Aortic smooth muscle cell (primary cell): ENCODE data around the gene PDLIM1. TPM values are rescaled to one million over a fixed set of nuclear protein-coding genes. Genes with fewer than 3 reads are reported as not detected.

ENCODE experiments used
- total RNA-seq: library from RNA; depleted of rRNA; stranded (reverse); fragments of >200 nt; gene quantifications from 2 replicates; pipeline ENCODE4 v1.2.3, GENCODE V29; 2014

Gene PDLIM1
- total RNA-seq: 27.9 and 53.8 TPM in 2 replicates

GRCh38 chr10:95290461-95291364 lies at the start of gene PDLIM1:
Gene PDLIM1 (minus strand): TSS chr10:95291003. CDS start chr10:95290915, 88 bp downstream.

GRCh38 chr10:95193944-95194343 lies 96.9 kb downstream of the PDLIM1 start, which contains the start of gene ACSM6:
Gene ACSM6 (plus strand): TSS chr10:95194238. CDS start chr10:95194486, 248 bp downstream.

Other genes with a start within 250 kb of the PDLIM1 start
- gene CYP2C8, start 221.5 kb downstream of the PDLIM1 start, total RNA-seq: not detected in 2 replicates
- not detected in 2 replicates for gene ACSM6, start 96.8 kb downstream of the PDLIM1 start, total RNA-seq